ENCODE results near the gene CLTB.

The CLTB gene

GRCh38 chr5:176364765-176365350 is 51.5 kb downstream of the CLTB start:
- Mint-ChIP-seq H3K36me3 (ENCODE audit: low read depth) (peaks cover 22% of the 10 kb centered on the region), H3K27me3 (no peaks in the 10 kb centered on the region), H3K9me3 (no peaks in the 10 kb centered on the region), H3K4me3 (peak overlapping the region; percentile 78), H3K4me1 (ENCODE audit: low read depth) (peaks cover 28% of the 10 kb centered on the region), H3K27ac (peak overlapping the region; percentile 85)

DNA sequence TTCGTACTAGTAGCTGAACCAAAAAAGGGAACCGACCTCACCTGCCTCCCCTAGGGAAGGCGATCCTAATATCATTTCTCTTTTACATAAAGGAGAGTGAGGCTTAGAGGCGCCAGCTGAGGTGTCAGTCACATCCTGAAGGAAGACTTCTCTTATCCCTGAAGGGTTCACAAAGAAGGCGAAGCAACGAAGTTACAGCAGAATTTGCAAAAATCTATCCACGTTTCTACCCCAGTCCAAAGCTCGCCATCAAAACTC is 54.2 kb downstream of the CLTB start:
- Mint-ChIP-seq H3K4me3 (peak overlapping the region; percentile 98), H3K27me3 (no peaks in the 10 kb centered on the region), H3K4me1 (ENCODE audit: low read depth) (peaks cover 39% of the 10 kb centered on the region), H3K27ac (peak overlapping the region; percentile 97), H3K36me3 (ENCODE audit: low read depth) (peaks cover 25% of the 10 kb centered on the region), H3K9me3 (no peaks in the 10 kb centered on the region)

DNA sequence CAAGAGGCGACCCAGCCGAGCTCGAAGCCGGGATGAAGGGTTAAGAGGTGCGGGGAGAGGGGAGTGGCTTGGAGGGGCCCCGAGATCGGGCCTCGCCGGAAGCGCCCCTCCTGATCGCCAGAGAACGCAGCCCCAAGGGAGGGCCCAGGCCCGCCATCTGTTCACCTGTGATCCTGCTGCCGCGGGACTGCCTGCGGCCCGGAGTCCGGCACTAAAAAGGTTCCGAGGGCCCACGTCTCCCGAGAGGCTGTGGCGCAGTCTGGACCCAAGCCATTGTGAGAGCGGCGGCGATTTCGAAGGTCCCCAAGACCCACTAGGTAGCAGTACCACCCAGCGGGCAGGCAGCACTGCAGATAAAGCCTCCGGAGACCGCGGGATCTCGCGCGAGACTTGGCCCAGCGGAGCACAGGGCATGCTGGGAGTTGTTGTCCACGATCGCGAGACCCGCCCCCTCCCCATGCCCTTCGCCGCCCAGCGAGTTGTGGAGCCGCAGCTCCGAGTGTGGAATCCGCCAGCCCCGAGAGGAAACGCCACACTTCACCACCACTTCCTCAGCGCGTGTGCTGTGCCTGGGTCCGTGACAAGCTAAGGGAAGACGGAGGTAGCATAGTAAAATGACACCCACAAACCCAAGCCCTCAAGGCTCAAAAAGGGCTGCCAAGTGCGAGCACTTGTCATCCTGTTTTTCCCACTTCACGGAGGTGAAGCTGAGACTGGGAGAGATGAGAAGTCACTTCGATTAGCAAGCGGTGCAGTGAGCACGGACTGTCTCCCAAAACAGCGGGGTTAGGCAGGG is 54.7 kb downstream of the CLTB start, which contains the start of gene KIAA1191:
KIAA1191 (minus strand) TSS at position 328 of the 796 bp plus-strand sequence. CDS start 2,256 bp downstream, outside the sequence.
- Mint-ChIP-seq H3K27ac (peak within 1 kb of the TSS; percentile 97), H3K9me3 (no peaks in the 10 kb centered on the region), H3K36me3 (ENCODE audit: low read depth) (peaks cover 22% of the 10 kb centered on the region), H3K27me3 (no peaks in the 10 kb centered on the region), H3K4me3 (peak within 1 kb of the TSS; percentile 98), H3K4me1 (ENCODE audit: low read depth) (peaks cover 36% of the 10 kb centered on the region)

DNA sequence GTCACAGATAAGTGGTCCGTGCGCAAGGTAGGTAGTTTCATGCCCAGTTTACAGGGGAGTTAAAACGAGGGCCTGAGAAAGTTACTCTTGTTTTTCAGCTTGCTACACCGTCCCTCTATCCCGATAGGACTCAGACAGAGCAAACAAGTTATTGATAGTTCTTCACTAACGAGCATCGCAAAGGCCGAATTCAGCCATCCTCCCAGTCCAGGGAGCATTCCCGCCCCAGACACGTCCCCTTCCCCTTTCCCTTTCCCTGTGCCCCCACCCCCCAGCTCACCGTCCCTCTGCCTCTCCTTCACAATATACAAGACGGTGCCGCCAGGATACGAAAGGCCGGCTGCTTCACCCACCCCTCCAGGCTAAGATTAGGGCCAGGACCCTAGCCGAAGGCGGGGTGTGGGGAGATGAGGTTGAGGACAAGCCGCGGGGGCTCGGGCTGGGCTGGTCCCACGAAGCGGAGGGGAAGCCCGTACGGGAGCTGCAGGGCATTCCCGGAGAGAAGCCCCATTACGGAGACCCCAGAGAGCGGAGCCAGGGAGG is 55.4 kb downstream of the CLTB start:
- no peaks in the 10 kb centered on the region for H3K27me3 Mint-ChIP-seq
- peak overlapping the region; percentile 98 for H3K4me3 Mint-ChIP-seq
- H3K4me1 Mint-ChIP-seq (ENCODE audit: low read depth): peaks cover 33% of the 10 kb centered on the region
- H3K36me3 Mint-ChIP-seq (ENCODE audit: low read depth): peaks cover 19% of the 10 kb centered on the region
- H3K27ac Mint-ChIP-seq: peak overlapping the region; percentile 97
- H3K9me3 Mint-ChIP-seq: no peaks in the 10 kb centered on the region

GRCh38 chr5:176359658-176360057 is 56.7 kb downstream of the CLTB start:
- no peaks in the 10 kb centered on the region for H3K27me3 Mint-ChIP-seq
- H3K4me1 Mint-ChIP-seq (ENCODE audit: low read depth): peaks cover 33% of the 10 kb centered on the region
- H3K27ac Mint-ChIP-seq: peak overlapping the region; percentile 59
- peaks cover 25% of the 10 kb centered on the region for H3K36me3 Mint-ChIP-seq (ENCODE audit: low read depth)
- H3K9me3 Mint-ChIP-seq: no peaks in the 10 kb centered on the region
- H3K4me3 Mint-ChIP-seq: peak overlapping the region; percentile 80

DNA sequence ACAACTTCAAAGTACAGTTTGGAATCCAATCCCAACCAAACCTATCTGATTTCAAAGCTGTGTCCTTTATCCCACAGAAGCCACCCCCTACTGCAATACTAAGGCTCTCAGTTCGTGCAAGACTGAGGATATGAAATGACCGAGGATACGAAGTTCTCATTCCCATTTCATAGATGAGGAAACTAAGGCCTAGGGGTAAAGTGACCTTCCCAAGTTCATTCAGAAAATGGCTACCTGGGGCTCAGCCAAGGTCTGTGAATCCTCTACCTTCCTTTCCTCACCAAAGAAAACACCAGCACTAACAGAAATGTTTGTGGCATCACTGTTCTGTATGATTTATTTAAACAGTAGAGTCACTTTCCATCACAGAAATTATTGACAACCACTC is 60.2 kb downstream of the CLTB start:
- Mint-ChIP-seq H3K36me3 (ENCODE audit: low read depth) (peaks cover 43% of the 10 kb centered on the region), H3K4me1 (ENCODE audit: low read depth) (peaks cover 20% of the 10 kb centered on the region), H3K27me3 (no peaks in the 10 kb centered on the region), H3K4me3 (no peak overlapping the region), H3K27ac (no peak overlapping the region), H3K9me3 (no peaks in the 10 kb centered on the region)

- no peaks in the 10 kb centered on the region for H3K9me3 Mint-ChIP-seq
- peaks cover 46% of the 10 kb centered on the region for H3K36me3 Mint-ChIP-seq (ENCODE audit: low read depth)
- H3K27me3 Mint-ChIP-seq: no peaks in the 10 kb centered on the region
- no peak overlapping the region for H3K4me3 Mint-ChIP-seq
- no peak overlapping the region for H3K27ac Mint-ChIP-seq
- H3K4me1 Mint-ChIP-seq (ENCODE audit: low read depth): peaks cover 20% of the 10 kb centered on the region
These were observed 60.8 kb downstream of the CLTB start for GRCh38 chr5:176355400-176356178.

GRCh38 chr5:176353533-176353932 is 62.8 kb downstream of the CLTB start:
- Mint-ChIP-seq H3K27me3 (no peaks in the 10 kb centered on the region), H3K36me3 (ENCODE audit: low read depth) (peaks cover 53% of the 10 kb centered on the region), H3K4me3 (no peak overlapping the region), H3K4me1 (ENCODE audit: low read depth) (peaks cover 12% of the 10 kb centered on the region), H3K9me3 (no peaks in the 10 kb centered on the region), H3K27ac (no peak overlapping the region)

- Mint-ChIP-seq H3K36me3 (ENCODE audit: low read depth) (peaks cover 51% of the 10 kb centered on the region), H3K4me1 (ENCODE audit: low read depth) (peaks cover 2% of the 10 kb centered on the region), H3K27me3 (no peaks in the 10 kb centered on the region), H3K9me3 (no peaks in the 10 kb centered on the region), H3K4me3 (no peak overlapping the region), H3K27ac (no peak overlapping the region)
These were observed 64.0 kb downstream of the CLTB start for GRCh38 chr5:176352116-176352878.

DNA sequence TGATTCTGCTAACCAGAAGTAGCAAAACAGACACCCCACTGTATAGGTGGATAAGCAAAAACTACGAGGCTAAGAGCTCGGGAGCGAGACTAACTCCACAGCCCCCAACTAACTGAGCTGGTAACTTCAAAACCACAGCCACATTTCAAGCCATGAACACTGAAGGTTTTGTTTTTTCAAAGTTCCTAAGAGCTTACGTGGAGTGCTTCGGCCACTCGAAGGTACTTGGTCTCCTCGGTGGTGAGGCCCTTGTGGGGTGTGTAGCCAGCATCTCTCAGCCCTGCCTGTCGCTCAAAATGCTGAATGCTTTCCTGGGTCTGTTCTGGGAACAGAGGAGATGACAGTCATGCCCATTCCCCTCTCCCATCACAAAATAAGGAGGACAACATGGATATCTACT is 65.9 kb downstream of the CLTB start:
- Mint-ChIP-seq H3K36me3 (ENCODE audit: low read depth) (peaks cover 53% of the 10 kb centered on the region), H3K4me3 (no peak overlapping the region), H3K9me3 (no peaks in the 10 kb centered on the region), H3K4me1 (ENCODE audit: low read depth) (no peaks in the 10 kb centered on the region), H3K27ac (peak overlapping the region; percentile 18), H3K27me3 (no peaks in the 10 kb centered on the region)

GRCh38 chr5:176342766-176343458 is 73.4 kb downstream of the CLTB start:
- Mint-ChIP-seq H3K27me3 (no peaks in the 10 kb centered on the region), H3K4me3 (no peak overlapping the region), H3K9me3 (no peaks in the 10 kb centered on the region), H3K27ac (no peak overlapping the region), H3K36me3 (ENCODE audit: low read depth) (peaks cover 18% of the 10 kb centered on the region), H3K4me1 (ENCODE audit: low read depth) (no peaks in the 10 kb centered on the region)

Data from stimulated activated naive CD8-positive, alpha-beta T cell treated with anti-CD3 and anti-CD28 coated beads, Interleukin-15, Interleukin-2, amounts not matched to agents 100 ng/mL and 50 ng/mL, for 24 hours (primary cell).